Measurements from ENCODE around the gene FAM234B.

DNA sequence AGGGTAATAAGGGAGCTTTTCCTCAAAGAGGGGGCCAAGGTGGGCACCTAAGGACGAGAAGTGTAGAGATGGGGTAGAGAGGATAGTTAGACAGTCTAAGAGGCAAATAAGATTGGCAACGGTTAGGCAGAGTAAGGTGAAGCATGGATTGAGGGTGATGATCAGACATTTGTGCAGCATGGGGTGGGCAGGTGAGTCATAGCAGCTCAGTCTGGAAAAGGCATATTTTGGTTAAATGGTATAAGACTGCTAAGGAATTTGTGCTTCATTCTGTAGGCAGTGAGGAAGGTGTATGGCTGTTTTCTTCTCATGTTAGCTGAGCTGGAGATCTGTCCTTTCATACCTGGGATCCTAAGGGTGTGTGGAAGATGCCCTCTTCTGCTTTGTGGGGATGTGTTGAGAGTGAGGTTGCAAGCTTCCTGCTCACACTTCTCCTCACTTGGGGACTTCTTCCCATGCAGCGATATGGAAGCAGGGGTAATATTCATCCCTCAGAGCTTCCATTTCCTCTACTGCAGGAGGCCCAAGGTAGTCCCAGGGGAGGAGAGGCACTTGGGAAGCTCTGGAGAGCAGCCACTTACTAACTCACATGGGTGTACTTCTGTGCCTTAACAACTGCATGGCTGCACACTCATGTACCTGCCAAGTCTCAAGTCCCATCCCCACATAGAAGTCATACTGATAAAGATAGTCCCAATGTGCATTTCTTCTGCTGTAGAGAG, 30.4 kb downstream of the FAM234B start:
- TF ChIP-seq, protein P1, sequence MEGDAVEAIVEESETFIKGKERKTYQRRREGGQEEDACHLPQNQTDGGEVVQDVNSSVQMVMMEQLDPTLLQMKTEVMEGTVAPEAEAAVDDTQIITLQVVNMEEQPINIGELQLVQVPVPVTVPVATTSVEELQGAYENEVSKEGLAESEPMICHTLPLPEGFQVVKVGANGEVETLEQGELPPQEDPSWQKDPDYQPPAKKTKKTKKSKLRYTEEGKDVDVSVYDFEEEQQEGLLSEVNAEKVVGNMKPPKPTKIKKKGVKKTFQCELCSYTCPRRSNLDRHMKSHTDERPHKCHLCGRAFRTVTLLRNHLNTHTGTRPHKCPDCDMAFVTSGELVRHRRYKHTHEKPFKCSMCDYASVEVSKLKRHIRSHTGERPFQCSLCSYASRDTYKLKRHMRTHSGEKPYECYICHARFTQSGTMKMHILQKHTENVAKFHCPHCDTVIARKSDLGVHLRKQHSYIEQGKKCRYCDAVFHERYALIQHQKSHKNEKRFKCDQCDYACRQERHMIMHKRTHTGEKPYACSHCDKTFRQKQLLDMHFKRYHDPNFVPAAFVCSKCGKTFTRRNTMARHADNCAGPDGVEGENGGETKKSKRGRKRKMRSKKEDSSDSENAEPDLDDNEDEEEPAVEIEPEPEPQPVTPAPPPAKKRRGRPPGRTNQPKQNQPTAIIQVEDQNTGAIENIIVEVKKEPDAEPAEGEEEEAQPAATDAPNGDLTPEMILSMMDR (IDR thresholded peaks at IDR 0.05; ENCODE audit: insufficient read depth, low read length, poor library complexity, severe bottlenecking), result no peak
- TF ChIP-seq EZH2phosphoT487 (conservative IDR thresholded peaks at IDR 0.05; ENCODE audit: low read length), result no peak

Measured in SU-DHL-6 (cell line).